SK-N-SH (cell line): Measurements from ENCODE around the gene RAPGEF1. TPM values are rescaled to one million over a fixed set of nuclear protein-coding genes. Genes with fewer than 3 reads are reported as not detected.

Source experiments
- CTCF ChIA-PET: fragments of 300-600, 350-600 bp; formaldehyde crosslinking; extraction: SDS; loops from one replicate; lab custom pipeline; 2021; lab: Yijun Ruan, JAX
- POLR2A ChIA-PET: fragments of 350-600 bp; sonication (Branson Sonifier 250); formaldehyde crosslinking; extraction: SDS; loops from one replicate; lab custom pipeline; 2020; ENCODE audit warnings: antibody characterized with exemption, inconsistent platforms; lab: Yijun Ruan, JAX
- DNase-seq: peaks from one replicate; pipeline ENCODE4 v3.0.0; 2012
- H2AFZ ChIP-seq: fragments of 200-600 bp; sonication (generic); 2 replicates; pipeline ENCODE4 v1.8.1; 2016; ENCODE audit warnings: antibody characterized with exemption, mild to moderate bottlenecking, low read depth
- H3F3A ChIP-seq: fragments of 200-600 bp; sonication (generic); replicated peaks from 2 replicates; pipeline ENCODE3; 2016; ENCODE audit warnings: antibody characterized with exemption, mild to moderate bottlenecking; ENCODE audit not compliant: insufficient read depth
- H3K27ac ChIP-seq, 2 experiments: fragments of 200-500 bp in 1 of 2; fragments of 200-600 bp in 1 of 2; sonication (Bioruptor generic) in 1 of 2; sonication (generic), shearing (Covaris generic) in 1 of 2; 2 replicates each; pipeline versions ENCODE4 v1.5.1 to v1.6.1; 2014 to 2016; ENCODE audit warnings: low read depth in 2 of 2, inconsistent platforms in 1 of 2, low read length in 1 of 2, mild to moderate bottlenecking in 1 of 2, mixed read lengths in 1 of 2
- H3K27me3 ChIP-seq: fragments of 200-600 bp; sonication (generic), shearing (Covaris generic); 2 replicates; pipeline ENCODE4 v1.6.1; 2016; ENCODE audit warnings: mixed run types; ENCODE audit not compliant: insufficient read depth
- H3K36me3 ChIP-seq, 2 experiments: fragments of 200-500 bp in 1 of 2; fragments of 200-600 bp in 1 of 2; sonication (Bioruptor generic) in 1 of 2; sonication (generic) in 1 of 2; replicated peaks in 1 of 2; 2 replicates each; pipeline versions ENCODE3 to v1.5.1; 2014 to 2016; ENCODE audit warnings: low read length in 1 of 2, mild to moderate bottlenecking in 1 of 2; ENCODE audit not compliant: insufficient read depth in 2 of 2, control insufficient read depth in 1 of 2
- H3K4me1 ChIP-seq, 2 experiments: fragments of 200-500 bp in 1 of 2; fragments of 200-600 bp in 1 of 2; sonication (Bioruptor generic) in 1 of 2; sonication (generic), shearing (Covaris generic) in 1 of 2; 2 replicates each; pipeline versions ENCODE4 v1.5.1 to v1.6.1; 2014 to 2016; ENCODE audit warnings: low read depth in 1 of 2, low read length in 1 of 2, mixed run types in 1 of 2; ENCODE audit not compliant: insufficient read depth in 2 of 2, control insufficient read depth in 1 of 2
- H3K4me2 ChIP-seq: fragments of 200-600 bp; sonication (generic), shearing (Covaris generic); 2 replicates; pipeline ENCODE4 v1.6.1; 2017; ENCODE audit warnings: mixed run types
- H3K4me3 ChIP-seq, 2 experiments: fragments of 200-500 bp in 1 of 2; fragments of 200-600 bp in 1 of 2; sonication (Bioruptor generic) in 1 of 2; sonication (generic), shearing (Covaris generic) in 1 of 2; 2 replicates each; pipeline versions ENCODE4 v1.5.1 to v1.8.1; 2014 to 2016; ENCODE audit warnings: low read depth in 2 of 2, inconsistent platforms in 1 of 2, low read length in 1 of 2, mild to moderate bottlenecking in 1 of 2, mixed read lengths in 1 of 2, moderate library complexity in 1 of 2
- H3K79me2 ChIP-seq: fragments of 200-600 bp; sonication (generic); 2 replicates; pipeline ENCODE4 v1.8.1; 2017; ENCODE audit warnings: mild to moderate bottlenecking; ENCODE audit not compliant: insufficient read depth
- H3K9ac ChIP-seq: fragments of 200-600 bp; sonication (generic); 2 replicates; pipeline ENCODE4 v1.6.1; 2017; ENCODE audit warnings: mixed run types
- H3K9me2 ChIP-seq: fragments of 200-600 bp; sonication (generic); 2 replicates; pipeline ENCODE4 v1.6.1; 2017; ENCODE audit warnings: mixed run types
- H3K9me3 ChIP-seq: fragments of 200-600 bp; sonication (generic); 2 replicates; pipeline ENCODE4 v1.6.1; 2017; ENCODE audit warnings: mixed run types, mild to moderate bottlenecking, moderate library complexity
- H4K20me1 ChIP-seq: fragments of 200-600 bp; sonication (generic); 2 replicates; pipeline ENCODE4 v1.6.1; 2017; ENCODE audit warnings: mild to moderate bottlenecking, mixed run types; ENCODE audit not compliant: insufficient read depth
- CHD2 ChIP-seq: fragments of 150-350 bp; IDR thresholded peaks from 2 replicates; pipeline ENCODE4 v1.6.1; 2018; ENCODE audit warnings: low read length; ENCODE audit not compliant: partially characterized antibody
- CTCF ChIP-seq: fragments of 200-600 bp; sonication (generic); IDR thresholded peaks from 2 replicates; pipeline ENCODE4 v1.6.1; 2017; ENCODE audit warnings: antibody characterized with exemption, mild to moderate bottlenecking, moderate library complexity
- ELF1 ChIP-seq: IDR thresholded peaks from 2 replicates; pipeline ENCODE4 v1.4.0; 2012
- EZH2phosphoT487 ChIP-seq: fragments of 200-600 bp; sonication (generic); IDR thresholded peaks from 2 replicates; pipeline ENCODE4 v1.6.1; 2017; ENCODE audit warnings: low read depth, mixed run types, mild to moderate bottlenecking, antibody characterized with exemption, moderate library complexity, borderline replicate concordance
- FOXM1 ChIP-seq: IDR thresholded peaks from 2 replicates; pipeline ENCODE4 v1.4.0; 2012; ENCODE audit warnings: low read depth, mild to moderate bottlenecking
- GABPA ChIP-seq: IDR thresholded peaks from 2 replicates; pipeline ENCODE4 v1.4.0; 2012; ENCODE audit warnings: low read depth, mild to moderate bottlenecking
- IRF3 ChIP-seq: fragments of 150-350 bp; IDR thresholded peaks from 2 replicates; pipeline ENCODE4 v1.6.1; 2016; ENCODE audit warnings: mild to moderate bottlenecking, low read depth, low read length
- REST ChIP-seq: IDR thresholded peaks from 2 replicates; pipeline ENCODE4 v1.6.1; 2012; ENCODE audit warnings: mild to moderate bottlenecking, low read depth, low read length, moderate library complexity
- SMC3 ChIP-seq: IDR thresholded peaks from 2 replicates; pipeline ENCODE4 v1.6.1; 2012; ENCODE audit warnings: low read depth, low read length, improper control_type of control experiment
- TCF12 ChIP-seq: IDR thresholded peaks from 2 replicates; pipeline ENCODE4 v1.4.0; 2012
- YY1 ChIP-seq: IDR thresholded peaks from 2 replicates; pipeline ENCODE4 v1.4.0; 2012; ENCODE audit warnings: low read depth, mild to moderate bottlenecking
- ZBTB33 ChIP-seq: IDR thresholded peaks from 2 replicates; pipeline ENCODE4 v1.4.0; 2012; ENCODE audit warnings: low read depth, borderline replicate concordance
- WGBS: methylation state at CpG from one replicate; pipeline ENCODE4 v1.1.6; 2017; ENCODE audit warnings: low lambda C conversion rate; 5-methylcytosine and 5-hydroxymethylcytosine counted together
- polyA plus RNA-seq, 3 experiments: library from polyadenylated mRNA; depleted of rRNA; stranded (reverse); fragments of >200 nt; gene quantifications; 2 replicates each; pipeline ENCODE4 v1.2.3, GENCODE V29; 2012

The RAPGEF1 gene
- polyA plus RNA-seq, 1 of the 3 experiments (the other 2 are of a cell fraction), result 26.2 TPM

GRCh38 chr9:131744720-131745201 is 4.9 kb upstream of the RAPGEF1 start (continued):
- TF ChIP-seq REST (no peak), SMC3 (no peak), CTCF (no peak)

GRCh38 chr9:131744171-131744719 is 4.4 kb upstream of the RAPGEF1 start:
- POLR2A ChIA-PET, result no interaction called here

More at GRCh38 chr9:131744171-131744719, 4.4 kb upstream of the RAPGEF1 start:
- Histone ChIP-seq H2AFZ (no peak overlapping the region), H3K9me3 (no peaks in the 10 kb centered on the region), H3K27ac (no peak overlapping the region), H4K20me1 (no peaks in the 10 kb centered on the region), H3K9ac (no peak overlapping the region), H3K27me3 (no peaks in the 10 kb centered on the region), H3K9me2 (no peaks in the 10 kb centered on the region), H3K4me1 (no peaks in the 10 kb centered on the region), H3F3A (no peaks in the 10 kb centered on the region), H3K79me2 (peaks cover 1% of the 10 kb centered on the region; the same call in 1 of the 2 replicates), H3K36me3 (no peaks in the 10 kb centered on the region), H3K4me2 (no peak overlapping the region), H3K4me3 (no peak overlapping the region)
- DNase-seq, result no peak
- CTCF ChIA-PET, result interaction anchor here (0.6 to 9.9 kb wide), 6 partner anchors 8 to 395 kb away, joined by 3 to 78 read pairs (median 4); no protein-coding TSS in a partner anchor
- WGBS, result 74% methylated on average over 7 of the region's 9 CpGs
- TF ChIP-seq TCF12 (no peak), IRF3 (no peak), ZBTB33 (no peak), ELF1 (no peak), EZH2phosphoT487 (no peak), SMC3 (no peak), CHD2 (no peak), GABPA (no peak), FOXM1 (no peak), YY1 (no peak)
